Body of pancreas (tissue), 4 donors: ENCODE measurements around the gene SENP8.

ENCODE experiments used
- CTCF ChIP-seq, 7 experiments: fragments of 450-650 bp in 4 of 7; fragments of 200-600 bp in 3 of 7; sonication (generic) in 3 of 7; IDR thresholded peaks; one replicate each; pipeline ENCODE4 v1.5.1; 2016 to 2019; ENCODE audit warnings: antibody characterized with exemption in 7 of 7
- POLR2A ChIP-seq, 3 donors: fragments of 450-650 bp; IDR thresholded peaks; one replicate each; pipeline ENCODE4 v1.6.1; 2016; ENCODE audit warnings: antibody characterized with exemption in 3 of 3, mild to moderate bottlenecking in 2 of 3

- no peak for TF ChIP-seq CTCF (IDR thresholded peaks at IDR 0.05)
- no peak for TF ChIP-seq POLR2A (IDR thresholded peaks at IDR 0.05)
Measured at GRCh38 chr15:72077950-72078349, 40.3 kb upstream of the SENP8 start.
